ENCODE results near the gene CTIF.

Gene CTIF

GRCh38 chr18:48773821-48774220, 235.0 kb downstream of the CTIF start:
- H3K27ac ChIP-seq, result no peak overlapping the region
- in situ Hi-C loops (cut with HindIII; ENCODE audit: low pct_ligation_motif_present, low sequenced_read_pairs), result no loop called here
- H3K36me3 ChIP-seq (replicated peaks), result peaks cover 3% of the 10 kb centered on the region
- H3K27me3 ChIP-seq (replicated peaks), result no peaks in the 10 kb centered on the region
- no peak for DNase-seq
- H3K4me3 ChIP-seq (ENCODE audit: low read depth, low read length), result no peak overlapping the region
- no peak for TF ChIP-seq CTCF (IDR thresholded peaks at IDR 0.05; ENCODE audit: low read depth, low read length, missing control alignments)

- H3K36me3 ChIP-seq (replicated peaks), result peaks cover 3% of the 10 kb centered on the region
- TF ChIP-seq CTCF (IDR thresholded peaks at IDR 0.05; ENCODE audit: low read depth, low read length, missing control alignments), result no peak
- no peak for DNase-seq
- in situ Hi-C loops (cut with HindIII; ENCODE audit: low pct_ligation_motif_present, low sequenced_read_pairs), result no loop called here
- no peak overlapping the region for H3K4me3 ChIP-seq (ENCODE audit: low read depth, low read length)
- no peaks in the 10 kb centered on the region for H3K27me3 ChIP-seq (replicated peaks)
- no peak overlapping the region for H3K27ac ChIP-seq
Measured at GRCh38 chr18:48774941-48775340, 236.1 kb downstream of the CTIF start.

GRCh38 chr18:48775372-48776155, 236.7 kb downstream of the CTIF start:
- no peak for DNase-seq
- TF ChIP-seq CTCF (IDR thresholded peaks at IDR 0.05; ENCODE audit: low read depth, low read length, missing control alignments), result no peak
- H3K27me3 ChIP-seq (replicated peaks), result no peaks in the 10 kb centered on the region
- H3K4me3 ChIP-seq (ENCODE audit: low read depth, low read length), result no peak overlapping the region
- H3K27ac ChIP-seq, result no peak overlapping the region
- no peaks in the 10 kb centered on the region for H3K36me3 ChIP-seq (replicated peaks)
- in situ Hi-C loops (cut with HindIII; ENCODE audit: low pct_ligation_motif_present, low sequenced_read_pairs), result no loop called here

GRCh38 chr18:48776156-48776555, 237.3 kb downstream of the CTIF start:
- DNase-seq, result no peak
- TF ChIP-seq CTCF (IDR thresholded peaks at IDR 0.05; ENCODE audit: low read depth, low read length, missing control alignments), result no peak
- in situ Hi-C loops (cut with HindIII; ENCODE audit: low pct_ligation_motif_present, low sequenced_read_pairs), result no loop called here
- Histone ChIP-seq H3K27ac (no peak overlapping the region), H3K4me3 (ENCODE audit: low read depth, low read length) (no peak overlapping the region), H3K36me3 (replicated peaks) (no peaks in the 10 kb centered on the region), H3K27me3 (replicated peaks) (no peaks in the 10 kb centered on the region)

GRCh38 chr18:48776641-48777025, 237.8 kb downstream of the CTIF start:
- Histone ChIP-seq H3K27me3 (replicated peaks) (no peaks in the 10 kb centered on the region), H3K27ac (no peak overlapping the region), H3K36me3 (replicated peaks) (no peaks in the 10 kb centered on the region), H3K4me3 (ENCODE audit: low read depth, low read length) (no peak overlapping the region)
- DNase-seq, result no peak
- in situ Hi-C loops (cut with HindIII; ENCODE audit: low pct_ligation_motif_present, low sequenced_read_pairs), result no loop called here
- no peak for TF ChIP-seq CTCF (IDR thresholded peaks at IDR 0.05; ENCODE audit: low read depth, low read length, missing control alignments)

Data from brain microvascular endothelial cell (primary cell).